ENCODE data around the gene ABHD3.
"Not testable (repeated sequence)": the region's sequence is repeated elsewhere in the genome, so short reads cannot be mapped to it uniquely, and the experiment has no call there.

ABHD3 gene

GRCh38 chr18:21703241-21703820 is 1.2 kb downstream of the ABHD3 start:
- no peak for DNase-seq

GRCh38 chr18:21702602-21703001 is 2.0 kb downstream of the ABHD3 start:
- no peak for DNase-seq

GRCh38 chr18:21701621-21702020 is 3.0 kb downstream of the ABHD3 start:
- no peak for DNase-seq

GRCh38 chr18:21700528-21701075 is 4.0 kb downstream of the ABHD3 start:
- DNase-seq: no peak

GRCh38 chr18:21693322-21693721 is 11.3 kb downstream of the ABHD3 start:
- DNase-seq: no peak

GRCh38 chr18:21689736-21690135 is 14.8 kb downstream of the ABHD3 start:
- DNase-seq: no peak

GRCh38 chr18:21686282-21687105 is 18.1 kb downstream of the ABHD3 start:
- no peak for DNase-seq

GRCh38 chr18:21685556-21685981 is 19.0 kb downstream of the ABHD3 start:
- not testable (repeated sequence) for DNase-seq

GRCh38 chr18:21684731-21685130 is 19.8 kb downstream of the ABHD3 start:
- DNase-seq: no peak

GRCh38 chr18:21682371-21683051 is 22.1 kb downstream of the ABHD3 start:
- no peak for DNase-seq

- DNase-seq: no peak
Observed at GRCh38 chr18:21680161-21680560, 24.4 kb downstream of the ABHD3 start.

- no peak for DNase-seq
Observed at GRCh38 chr18:21678859-21679258, 25.7 kb downstream of the ABHD3 start.

GRCh38 chr18:21675354-21675753 is 29.2 kb downstream of the ABHD3 start:
- not testable (repeated sequence) for DNase-seq

- no peak for DNase-seq
Observed at GRCh38 chr18:21672521-21673267, 31.9 kb downstream of the ABHD3 start.

GRCh38 chr18:21669736-21670285 is 34.8 kb downstream of the ABHD3 start:
- DNase-seq: peak; percentile 23

- no peak for DNase-seq
Observed at GRCh38 chr18:21664069-21664468, 40.5 kb downstream of the ABHD3 start.

- DNase-seq: no peak
Observed at GRCh38 chr18:21663578-21663977, 41.0 kb downstream of the ABHD3 start.

GRCh38 chr18:21662581-21662980 is 42.0 kb downstream of the ABHD3 start:
- no peak for DNase-seq

- DNase-seq: no peak
Observed at GRCh38 chr18:21660078-21660477, 44.5 kb downstream of the ABHD3 start.

- no peak for DNase-seq
Observed at GRCh38 chr18:21656402-21656801, 48.2 kb downstream of the ABHD3 start.

GRCh38 chr18:21653361-21653760 is 51.2 kb downstream of the ABHD3 start:
- DNase-seq: no peak

GRCh38 chr18:21652073-21652472 is 52.5 kb downstream of the ABHD3 start:
- DNase-seq: no peak

GRCh38 chr18:21650311-21650710 is 54.3 kb downstream of the ABHD3 start:
- DNase-seq: no peak

Measured in 8988T (cell line).